ENCODE results near the gene SLC49A4. TPM values are rescaled to one million over a fixed set of nuclear protein-coding genes. Genes with fewer than 3 reads are reported as not detected.
A peak's percentile ranks its signal among the peaks of the same experiment; 100 is the strongest.

SLC49A4 gene
- total and polyA plus RNA-seq, 2 of the 13 experiments (the other 11 are each of a cell fraction or from before 2014, with no cell fraction given): 6.5 to 16.3 TPM

- TF ChIP-seq HNF1A (IDR thresholded peaks at IDR 0.05; ENCODE audit: low read depth) (peak; percentile 23; the same call in 1 of the 2 replicates), HNF1A (CRISPR knock-in tag; IDR thresholded peaks at IDR 0.05; ENCODE audit: borderline replicate concordance) (no peak)
Measured at GRCh38 chr3:122893754-122894668, 99.1 kb downstream of the SLC49A4 start (continued).

GRCh38 chr3:122898298-122898697 is 103.4 kb downstream of the SLC49A4 start:
- no peak for FAIRE-seq
- H3K79me2 ChIP-seq (ENCODE audit: insufficient read depth, low read length): no peaks in the 10 kb centered on the region
- BruUV-seq (replicated peaks): no TSS peak
- no peak for ATAC-seq
- no peak overlapping the region for H3K4me2 ChIP-seq (ENCODE audit: low read depth, low read length)
- H3K9ac ChIP-seq (ENCODE audit: insufficient read depth, low read depth, low read length): no peak overlapping the region
- no peak overlapping the region for H3K27ac ChIP-seq (ENCODE audit: extremely low read length, insufficient read depth, low read length)
- H4K20me1 ChIP-seq (ENCODE audit: insufficient read depth, low read length): no peaks in the 10 kb centered on the region
- no peaks in the 10 kb centered on the region for H3K9me3 ChIP-seq (ENCODE audit: low read length)
- H3K36me3 ChIP-seq (replicated peaks in 1 of 2; ENCODE audit: control insufficient read depth in 1 of 2, insufficient read depth in 2 of 2, low read length in 2 of 2): no peaks in the 10 kb centered on the region
- intact Hi-C loops (cut with micrococcal nuclease; ENCODE audit: unreplicated experiment) (no loop called here), in situ Hi-C loops (cut with HindIII; ENCODE audit: extremely low pct_ligation_motif_present, low pct_unique_long_range_greater_than_20kb) (no loop called here)
- 12% methylated on average over 4 of the region's 4 CpGs for WGBS (ENCODE audit: low lambda C conversion rate)
- DNase-seq (ENCODE audit: low spot score): no peak
- peaks cover 30% of the 10 kb centered on the region for H3K4me1 ChIP-seq (ENCODE audit: insufficient read depth, low read length)
- H3K4me3 ChIP-seq (replicated peaks in 1 of 3; ENCODE audit: insufficient read depth in 1 of 3, low read depth in 2 of 3, low read length in 3 of 3): no peak overlapping the region
- ChIA-PET CTCF (ENCODE audit: low intra/inter-chr PET ratio, low total read pairs) (no interaction called here), POLR2A (no interaction called here)
- no peak overlapping the region for H2AFZ ChIP-seq (ENCODE audit: low read length)
- H3K27me3 ChIP-seq (ENCODE audit: control insufficient read depth in 1 of 2, insufficient read depth in 2 of 2, low read length in 2 of 2): peaks cover 0 to 3% of the 10 kb centered on the region in 2 experiments; a peak in 1 of 5 replicates
- TF ChIP-seq NFYB (CRISPR knock-in tag; IDR thresholded peaks at IDR 0.05) (no peak), TFDP1 (CRISPR knock-in tag; IDR thresholded peaks at IDR 0.05; ENCODE audit: borderline replicate concordance) (no peak), ZNF224 (CRISPR knock-in tag; IDR thresholded peaks at IDR 0.05) (no peak), RARA (CRISPR knock-in tag; IDR thresholded peaks at IDR 0.05) (no peak), ZNF138 (CRISPR knock-in tag; IDR thresholded peaks at IDR 0.05; ENCODE audit: low read depth) (no peak), GATAD2A (CRISPR knock-in tag; IDR thresholded peaks at IDR 0.05) (no peak), SOX5 (CRISPR knock-in tag; IDR thresholded peaks at IDR 0.05; ENCODE audit: borderline replicate concordance) (no peak), REXO4 (CRISPR knock-in tag; IDR thresholded peaks at IDR 0.05; ENCODE audit: borderline replicate concordance) (no peak), MLLT10 (CRISPR knock-in tag; IDR thresholded peaks at IDR 0.05) (no peak), USF2 (IDR thresholded peaks at IDR 0.05; ENCODE audit: low read depth, low read length) (no peak), USF2 (CRISPR knock-in tag; IDR thresholded peaks at IDR 0.05; ENCODE audit: borderline replicate concordance) (no peak), ZNF547 (CRISPR knock-in tag; IDR thresholded peaks at IDR 0.05) (no peak), ZNF460 (CRISPR knock-in tag; IDR thresholded peaks at IDR 0.05; ENCODE audit: borderline replicate concordance) (no peak), ZNF207 (IDR thresholded peaks at IDR 0.05; ENCODE audit: borderline replicate concordance) (no peak)

All from HepG2 (cell line).